HepG2 (cell line): ENCODE results near the gene PSMD5. TPM values are rescaled to one million over a fixed set of nuclear protein-coding genes. Genes with fewer than 3 reads are reported as not detected.

Source experiments
- BCL6 ChIP-seq: IDR thresholded peaks from 2 replicates; pipeline ENCODE4 v1.6.1; 2016; ENCODE audit warnings: missing genetic modification reagents, missing compliant biosample characterization
- CHD2 ChIP-seq: IDR thresholded peaks from 2 replicates; pipeline ENCODE4 v1.6.1; 2011; ENCODE audit warnings: low read depth, low read length, improper control_type of control experiment
- GATAD1 ChIP-seq: IDR thresholded peaks from 2 replicates; pipeline ENCODE4 v1.6.1; 2016; ENCODE audit warnings: missing genetic modification reagents, missing compliant biosample characterization
- HMG20A ChIP-seq: IDR thresholded peaks from 2 replicates; pipeline ENCODE4 v1.6.1; 2016; ENCODE audit warnings: borderline replicate concordance
- HNF1A ChIP-seq, 2 experiments: sonication (generic) in 1 of 2; formaldehyde crosslinking in 1 of 2; IDR thresholded peaks; 2 replicates each; pipeline versions ENCODE4 v1.4.0 to v1.6.1; 2016 to 2020; ENCODE audit warnings: borderline replicate concordance in 1 of 2, low read depth in 1 of 2, mild to moderate bottlenecking in 1 of 2, missing genetic modification reagents in 1 of 2
- HNRNPL ChIP-seq: fragments of 200-400 bp; formaldehyde crosslinking; IDR thresholded peaks from 2 replicates; pipeline ENCODE4 v1.6.1; 2017; ENCODE audit warnings: mild to moderate bottlenecking, low read depth, low read length
- HNRNPLL ChIP-seq: fragments of 200-400 bp; formaldehyde crosslinking; IDR thresholded peaks from 2 replicates; pipeline ENCODE4 v1.6.1; 2017; ENCODE audit warnings: mild to moderate bottlenecking, low read depth, low read length; ENCODE audit not compliant: poor library complexity, severe bottlenecking
- HOXA7 ChIP-seq: sonication (generic); formaldehyde crosslinking; IDR thresholded peaks from 2 replicates; pipeline ENCODE4 v1.8.1; 2022; ENCODE audit warnings: mild to moderate bottlenecking, missing genetic modification reagents, moderate library complexity
- PATZ1 ChIP-seq: sonication (generic); formaldehyde crosslinking; IDR thresholded peaks from 2 replicates; pipeline ENCODE4 v1.4.0; 2020; ENCODE audit warnings: missing genetic modification reagents
- PRPF4 ChIP-seq: fragments of 200-400 bp; formaldehyde crosslinking; IDR thresholded peaks from 2 replicates; pipeline ENCODE4 v1.6.1; 2016; ENCODE audit warnings: low read length, low read depth; ENCODE audit not compliant: poor library complexity, severe bottlenecking
- TAF1 ChIP-seq: sonication (generic); formaldehyde crosslinking; IDR thresholded peaks from 2 replicates; pipeline ENCODE4 v1.4.0; 2020; ENCODE audit warnings: missing genetic modification reagents
- TBL1XR1 ChIP-seq: fragments of 150-350 bp; IDR thresholded peaks from 2 replicates; pipeline ENCODE4 v1.6.1; 2014; ENCODE audit warnings: borderline replicate concordance, low read length; ENCODE audit not compliant: partially characterized antibody
- TSC22D2 ChIP-seq: sonication (generic); formaldehyde crosslinking; IDR thresholded peaks from 2 replicates; pipeline ENCODE4 v1.5.1; 2020; ENCODE audit warnings: missing genetic modification reagents, mild to moderate bottlenecking, borderline replicate concordance
- ZBTB14 ChIP-seq: sonication (generic); formaldehyde crosslinking; IDR thresholded peaks from 2 replicates; pipeline ENCODE4 v1.4.0; 2020; ENCODE audit warnings: missing genetic modification reagents
- ZFP90 ChIP-seq: sonication (generic); formaldehyde crosslinking; IDR thresholded peaks from 2 replicates; pipeline ENCODE4 v1.8.0; 2022; ENCODE audit warnings: missing genetic modification reagents, mild to moderate bottlenecking, inconsistent platforms, borderline replicate concordance
- ZKSCAN1 ChIP-seq: fragments of 150-350 bp; IDR thresholded peaks from 2 replicates; pipeline ENCODE4 v1.6.1; 2014; ENCODE audit warnings: low read length
- ZNF367 ChIP-seq: sonication (generic); formaldehyde crosslinking; IDR thresholded peaks from 2 replicates; pipeline ENCODE4 v1.4.0; 2020; ENCODE audit warnings: missing genetic modification reagents, borderline replicate concordance
- ZNF432 ChIP-seq: sonication (generic); formaldehyde crosslinking; IDR thresholded peaks from 2 replicates; pipeline ENCODE4 v1.5.0; 2020; ENCODE audit warnings: missing genetic modification reagents, mild to moderate bottlenecking, borderline replicate concordance
- ZNF580 ChIP-seq: IDR thresholded peaks from 2 replicates; pipeline ENCODE4 v1.6.1; 2016; ENCODE audit warnings: low read depth, borderline replicate concordance
- ZNF781 ChIP-seq: sonication (generic); formaldehyde crosslinking; IDR thresholded peaks from 2 replicates; pipeline ENCODE4 v1.5.1; 2020; ENCODE audit warnings: borderline replicate concordance, mild to moderate bottlenecking, missing genetic modification reagents; ENCODE audit errors: not compliant biosample characterization
- ZNF816 ChIP-seq: sonication (generic); formaldehyde crosslinking; IDR thresholded peaks from 2 replicates; pipeline ENCODE4 v1.8.0; 2022; ENCODE audit warnings: missing genetic modification reagents, mild to moderate bottlenecking, borderline replicate concordance
- ZSCAN22 ChIP-seq: sonication (generic); formaldehyde crosslinking; IDR thresholded peaks from 2 replicates; pipeline ENCODE4 v1.4.0; 2020; ENCODE audit warnings: mild to moderate bottlenecking, missing genetic modification reagents
- polyA plus RNA-seq, 8 experiments: library from polyadenylated mRNA; depleted of rRNA in 3 of 8; stranded (reverse) in 7 of 8; unstranded in 1 of 8; fragments of >200 nt; fragmentation: Illumina TruSeq in 4 of 8; extraction: Trizol in 4 of 8; gene quantifications; 2 replicates each; pipeline versions ENCODE4 v1.2.1 to v1.2.3, GENCODE V29; 2011 to 2016; ENCODE audit warnings: low read depth in 4 of 8, missing spikeins in 1 of 8, mixed read lengths in 1 of 8; ENCODE audit not compliant: insufficient read depth in 1 of 8
- total RNA-seq, 5 experiments: library from RNA; depleted of rRNA; stranded (reverse); fragments of >200 nt; fragmentation: Illumina TruSeq; extraction: Trizol; gene quantifications; 2 replicates each; pipeline ENCODE4 v1.2.3, GENCODE V29; 2016; ENCODE audit warnings: low read depth in 1 of 5

PSMD5 gene
- total and polyA plus RNA-seq, 2 of the 13 experiments (the other 11 are each of a cell fraction or from before 2014, with no cell fraction given): 12.7 to 18.1 TPM

GRCh38 chr9:120778758-120779157, 64.0 kb downstream of the PSMD5 start (continued):
- TF ChIP-seq HMG20A (CRISPR knock-in tag) (peak; percentile 96), ZBTB14 (CRISPR knock-in tag) (no peak), CHD2 (no peak), HOXA7 (CRISPR knock-in tag) (no peak), ZNF367 (no peak), ZNF580 (CRISPR knock-in tag) (no peak), GATAD1 (CRISPR knock-in tag) (peak; percentile 53), HNRNPL (no peak), HNF1A (IDR thresholded peaks at IDR 0.05; ENCODE audit: low read depth) (peak; percentile 49; the same call in 1 of the 2 replicates), HNF1A (CRISPR knock-in tag; IDR thresholded peaks at IDR 0.05; ENCODE audit: borderline replicate concordance) (peak; percentile 36; the same call in 1 of the 2 replicates), TBL1XR1 (peak; percentile 73), PRPF4 (no peak), ZFP90 (CRISPR knock-in tag) (no peak), ZNF781 (CRISPR knock-in tag) (no peak), PATZ1 (CRISPR knock-in tag) (peak; percentile 36; the same call in 1 of the 2 replicates), ZSCAN22 (CRISPR knock-in tag) (no peak), ZKSCAN1 (no peak), TAF1 (CRISPR knock-in tag) (no peak), TSC22D2 (CRISPR knock-in tag) (no peak), ZNF816 (CRISPR knock-in tag) (no peak), HNRNPLL (no peak), ZNF432 (CRISPR knock-in tag) (no peak), BCL6 (CRISPR knock-in tag) (peak; percentile 86)
